ENCODE measurements around the gene SLC17A1.

SLC17A1 gene

GRCh38 chr6:25794784-25795183, 37.1 kb downstream of the SLC17A1 start:
- FAIRE-seq, result no peak

GRCh38 chr6:25793970-25794369, 37.9 kb downstream of the SLC17A1 start:
- DNase-seq (ENCODE audit: insufficient read length, low spot score) (no peak), FAIRE-seq (no peak)

More at GRCh38 chr6:25794784-25795183, 37.1 kb downstream of the SLC17A1 start:
- no peak for DNase-seq (ENCODE audit: insufficient read length, low spot score)
- TF ChIP-seq POU2F2 (IDR thresholded peaks at IDR 0.05; ENCODE audit: low read depth, low read length), result no peak
- TF ChIP-seq POLR2A (IDR thresholded peaks at IDR 0.05; ENCODE audit: low read depth, low read length), result no peak
- TF ChIP-seq SPI1 (IDR thresholded peaks at IDR 0.05; ENCODE audit: low read depth, low read length), result no peak
- TF ChIP-seq PAX5 (IDR thresholded peaks at IDR 0.05; ENCODE audit: insufficient read depth, low read length, severe bottlenecking), result no peak
- no peak for TF ChIP-seq POLR2AphosphoS5 (IDR thresholded peaks at IDR 0.05; ENCODE audit: low read depth, low read length)
- no peak for TF ChIP-seq TAF1 (IDR thresholded peaks at IDR 0.05; ENCODE audit: low read depth, low read length)

GRCh38 chr6:25792016-25792415, 39.8 kb downstream of the SLC17A1 start:
- no peak for DNase-seq (ENCODE audit: insufficient read length, low spot score)
- no peak for TF ChIP-seq POU2F2 (IDR thresholded peaks at IDR 0.05; ENCODE audit: low read depth, low read length)
- no peak for TF ChIP-seq POLR2AphosphoS5 (IDR thresholded peaks at IDR 0.05; ENCODE audit: low read depth, low read length)
- TF ChIP-seq TAF1 (IDR thresholded peaks at IDR 0.05; ENCODE audit: low read depth, low read length), result no peak
- TF ChIP-seq SPI1 (IDR thresholded peaks at IDR 0.05; ENCODE audit: low read depth, low read length), result no peak
- no peak for TF ChIP-seq PAX5 (IDR thresholded peaks at IDR 0.05; ENCODE audit: insufficient read depth, low read length, severe bottlenecking)
- FAIRE-seq, result no peak

More at GRCh38 chr6:25793970-25794369, 37.9 kb downstream of the SLC17A1 start:
- TF ChIP-seq POLR2A (IDR thresholded peaks at IDR 0.05; ENCODE audit: low read depth, low read length), result no peak
- no peak for TF ChIP-seq SPI1 (IDR thresholded peaks at IDR 0.05; ENCODE audit: low read depth, low read length)

- FAIRE-seq (no peak), DNase-seq (ENCODE audit: insufficient read length, low spot score) (no peak)
- TF ChIP-seq POLR2AphosphoS5 (IDR thresholded peaks at IDR 0.05; ENCODE audit: low read depth, low read length), result no peak
- no peak for TF ChIP-seq POU2F2 (IDR thresholded peaks at IDR 0.05; ENCODE audit: low read depth, low read length)
- no peak for TF ChIP-seq PAX5 (IDR thresholded peaks at IDR 0.05; ENCODE audit: insufficient read depth, low read length, severe bottlenecking)
- TF ChIP-seq SPI1 (IDR thresholded peaks at IDR 0.05; ENCODE audit: low read depth, low read length), result no peak
- TF ChIP-seq TAF1 (IDR thresholded peaks at IDR 0.05; ENCODE audit: low read depth, low read length), result no peak
- no peak for TF ChIP-seq POLR2A (IDR thresholded peaks at IDR 0.05; ENCODE audit: low read depth, low read length)
Observed at GRCh38 chr6:25789475-25789874, 42.4 kb downstream of the SLC17A1 start.

- FAIRE-seq (peak; percentile 20), DNase-seq (ENCODE audit: insufficient read length, low spot score) (no peak)
- no peak for TF ChIP-seq POU2F2 (IDR thresholded peaks at IDR 0.05; ENCODE audit: low read depth, low read length)
- TF ChIP-seq SPI1 (IDR thresholded peaks at IDR 0.05; ENCODE audit: low read depth, low read length), result no peak
- no peak for TF ChIP-seq TAF1 (IDR thresholded peaks at IDR 0.05; ENCODE audit: low read depth, low read length)
- TF ChIP-seq PAX5 (IDR thresholded peaks at IDR 0.05; ENCODE audit: insufficient read depth, low read length, severe bottlenecking), result no peak
- no peak for TF ChIP-seq POLR2A (IDR thresholded peaks at IDR 0.05; ENCODE audit: low read depth, low read length)
- TF ChIP-seq POLR2AphosphoS5 (IDR thresholded peaks at IDR 0.05; ENCODE audit: low read depth, low read length), result no peak
Observed at GRCh38 chr6:25788305-25788922, 43.4 kb downstream of the SLC17A1 start.

- DNase-seq (ENCODE audit: insufficient read length, low spot score) (no peak), FAIRE-seq (no peak)
- TF ChIP-seq PAX5 (IDR thresholded peaks at IDR 0.05; ENCODE audit: insufficient read depth, low read length, severe bottlenecking) (no peak), POLR2A (IDR thresholded peaks at IDR 0.05; ENCODE audit: low read depth, low read length) (no peak), SPI1 (IDR thresholded peaks at IDR 0.05; ENCODE audit: low read depth, low read length) (no peak), POLR2AphosphoS5 (IDR thresholded peaks at IDR 0.05; ENCODE audit: low read depth, low read length) (no peak), TAF1 (IDR thresholded peaks at IDR 0.05; ENCODE audit: low read depth, low read length) (no peak), POU2F2 (IDR thresholded peaks at IDR 0.05; ENCODE audit: low read depth, low read length) (no peak)
Observed at GRCh38 chr6:25787428-25787827, 44.4 kb downstream of the SLC17A1 start.

- TF ChIP-seq POLR2AphosphoS5 (IDR thresholded peaks at IDR 0.05; ENCODE audit: low read depth, low read length), result no peak
- no peak for TF ChIP-seq POLR2A (IDR thresholded peaks at IDR 0.05; ENCODE audit: low read depth, low read length)
- no peak for TF ChIP-seq SPI1 (IDR thresholded peaks at IDR 0.05; ENCODE audit: low read depth, low read length)
- TF ChIP-seq POU2F2 (IDR thresholded peaks at IDR 0.05; ENCODE audit: low read depth, low read length), result no peak
- TF ChIP-seq PAX5 (IDR thresholded peaks at IDR 0.05; ENCODE audit: insufficient read depth, low read length, severe bottlenecking), result no peak
- TF ChIP-seq TAF1 (IDR thresholded peaks at IDR 0.05; ENCODE audit: low read depth, low read length), result no peak
- FAIRE-seq (no peak), DNase-seq (ENCODE audit: insufficient read length, low spot score) (no peak)
Observed at GRCh38 chr6:25781134-25781533, 50.7 kb downstream of the SLC17A1 start.

GRCh38 chr6:25777856-25778649, 53.8 kb downstream of the SLC17A1 start:
- no peak for DNase-seq (ENCODE audit: insufficient read length, low spot score)
- TF ChIP-seq POLR2A (IDR thresholded peaks at IDR 0.05; ENCODE audit: low read depth, low read length), result no peak
- TF ChIP-seq TAF1 (IDR thresholded peaks at IDR 0.05; ENCODE audit: low read depth, low read length), result no peak
- no peak for TF ChIP-seq POU2F2 (IDR thresholded peaks at IDR 0.05; ENCODE audit: low read depth, low read length)
- no peak for TF ChIP-seq SPI1 (IDR thresholded peaks at IDR 0.05; ENCODE audit: low read depth, low read length)
- TF ChIP-seq PAX5 (IDR thresholded peaks at IDR 0.05; ENCODE audit: insufficient read depth, low read length, severe bottlenecking), result no peak
- no peak for TF ChIP-seq POLR2AphosphoS5 (IDR thresholded peaks at IDR 0.05; ENCODE audit: low read depth, low read length)

GRCh38 chr6:25777031-25777430, 54.8 kb downstream of the SLC17A1 start:
- DNase-seq (ENCODE audit: insufficient read length, low spot score), result no peak
- no peak for TF ChIP-seq SPI1 (IDR thresholded peaks at IDR 0.05; ENCODE audit: low read depth, low read length)
- TF ChIP-seq POU2F2 (IDR thresholded peaks at IDR 0.05; ENCODE audit: low read depth, low read length), result no peak
- no peak for TF ChIP-seq TAF1 (IDR thresholded peaks at IDR 0.05; ENCODE audit: low read depth, low read length)
- TF ChIP-seq PAX5 (IDR thresholded peaks at IDR 0.05; ENCODE audit: insufficient read depth, low read length, severe bottlenecking), result no peak
- no peak for TF ChIP-seq POLR2A (IDR thresholded peaks at IDR 0.05; ENCODE audit: low read depth, low read length)
- no peak for TF ChIP-seq POLR2AphosphoS5 (IDR thresholded peaks at IDR 0.05; ENCODE audit: low read depth, low read length)
- no peak for FAIRE-seq

More at GRCh38 chr6:25777856-25778649, 53.8 kb downstream of the SLC17A1 start:
- FAIRE-seq, result no peak
